HG03066 (cell line): Measurements from ENCODE around the gene HIBADH.
"Not testable (repeated sequence)": the region's sequence is repeated elsewhere in the genome, so short reads cannot be mapped to it uniquely, and the experiment has no call there.

Experiments
- ATAC-seq: cut with Tn5 transposase; IDR thresholded peaks from one replicate; pipeline ENCODE4 v1.9.1; 2021; ENCODE audit warnings: low read depth; ENCODE audit not compliant: unreplicated experiment

The HIBADH gene

GRCh38 chr7:27514861-27515260 lies 147.8 kb downstream of the HIBADH start:
- ATAC-seq = no peak

- no peak for ATAC-seq
Measured at GRCh38 chr7:27513885-27514284, 148.8 kb downstream of the HIBADH start.

GRCh38 chr7:27511370-27511769 lies 151.3 kb downstream of the HIBADH start:
- ATAC-seq = not testable (repeated sequence)

- ATAC-seq = no peak
Measured at GRCh38 chr7:27510541-27510940, 152.1 kb downstream of the HIBADH start.

- not testable (repeated sequence) for ATAC-seq
Measured at GRCh38 chr7:27501879-27502278, 160.8 kb downstream of the HIBADH start.

- no peak for ATAC-seq
Measured at GRCh38 chr7:27501001-27501400, 161.7 kb downstream of the HIBADH start.

- ATAC-seq = no peak
Measured at GRCh38 chr7:27492224-27492623, 170.5 kb downstream of the HIBADH start.

GRCh38 chr7:27491534-27491933 lies 171.1 kb downstream of the HIBADH start:
- no peak for ATAC-seq

- no peak for ATAC-seq
Measured at GRCh38 chr7:27487509-27487908, 175.2 kb downstream of the HIBADH start.

- ATAC-seq = no peak
Measured at GRCh38 chr7:27484451-27484850, 178.2 kb downstream of the HIBADH start.

GRCh38 chr7:27482219-27482618 lies 180.5 kb downstream of the HIBADH start:
- ATAC-seq = no peak

- ATAC-seq = no peak
Measured at GRCh38 chr7:27478556-27478955, 184.1 kb downstream of the HIBADH start.

- ATAC-seq = no peak
Measured at GRCh38 chr7:27478084-27478483, 184.6 kb downstream of the HIBADH start.

GRCh38 chr7:27476493-27476892 lies 186.2 kb downstream of the HIBADH start:
- ATAC-seq = no peak
